ENCODE data around the gene EIF1.
A peak's percentile ranks its signal among the peaks of the same experiment; 100 is the strongest.

The EIF1 gene

DNA sequence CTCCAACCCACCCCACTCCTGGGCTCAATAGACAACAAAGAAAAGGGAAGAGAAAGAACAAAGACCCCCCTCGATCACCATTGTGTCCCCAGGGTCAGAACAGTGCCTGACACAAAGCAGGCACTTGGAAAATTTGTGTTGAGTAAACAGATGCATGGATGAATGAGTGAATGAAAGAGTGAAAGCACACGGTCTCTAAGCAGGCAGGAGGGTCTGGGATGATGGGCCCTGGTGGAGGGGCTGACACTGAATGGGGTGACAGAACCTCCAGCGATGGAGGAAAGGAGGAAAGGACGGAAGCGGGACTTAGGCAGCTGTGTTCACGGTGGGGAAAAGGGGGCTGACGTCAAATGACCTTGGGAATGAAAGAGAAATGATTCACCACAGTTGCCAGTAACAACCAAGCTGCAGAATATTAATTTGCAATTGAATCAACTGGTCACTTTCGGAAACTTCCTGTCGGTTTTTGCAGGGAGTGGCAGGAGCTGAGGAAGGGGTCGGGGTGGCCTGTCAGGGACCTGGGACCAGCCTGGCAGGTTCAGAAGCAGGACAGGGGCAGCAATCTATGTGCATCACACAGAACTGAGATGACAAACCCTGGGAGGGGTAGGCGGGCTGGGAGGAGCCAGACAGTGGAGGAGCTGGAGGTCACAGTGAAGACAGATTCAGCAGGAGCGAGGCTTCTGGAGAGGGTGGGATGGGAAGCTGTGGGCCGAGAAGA lies 16.7 kb downstream of the EIF1 start:
- no peak for DNase-seq

DNA sequence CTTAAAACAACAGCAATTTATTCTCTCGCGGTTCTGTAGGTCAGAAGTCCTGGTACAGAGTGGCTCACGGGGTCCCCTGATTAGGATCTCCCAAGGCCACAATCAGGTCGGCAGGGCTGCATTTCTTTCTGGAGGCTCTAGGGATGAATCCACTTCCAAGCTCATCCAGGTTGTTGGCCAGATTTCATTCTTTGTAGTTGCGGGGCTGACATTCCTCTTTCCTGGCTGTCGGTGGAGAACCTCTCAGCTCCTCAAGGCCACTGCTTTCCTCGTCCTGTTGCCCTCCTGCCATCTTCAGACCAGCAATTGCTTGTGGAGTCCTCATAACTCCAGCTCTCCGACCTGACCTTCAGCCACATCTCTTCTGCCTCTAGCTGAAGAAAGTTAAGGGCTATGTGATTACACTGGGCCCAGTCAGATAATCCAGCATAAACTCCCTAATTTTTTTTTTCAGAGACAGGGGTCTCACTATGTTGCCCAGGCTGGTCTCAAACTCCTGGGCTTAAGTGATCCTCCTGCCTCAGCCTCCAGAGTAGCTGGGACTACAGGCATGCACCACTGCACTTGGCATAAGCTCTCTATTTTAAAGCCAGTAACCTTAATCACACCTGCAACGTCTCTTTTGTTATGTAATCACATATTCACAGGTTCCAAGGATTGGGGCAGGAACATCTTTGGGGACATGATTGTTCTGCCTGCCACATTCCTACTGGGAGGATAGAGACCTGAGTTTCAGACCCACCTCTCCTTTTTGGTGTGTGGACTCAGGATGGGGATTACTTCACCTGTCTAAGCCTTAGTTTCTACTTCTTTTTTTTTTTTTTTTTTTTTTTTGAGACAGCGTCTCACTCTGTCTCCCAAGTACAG lies 19.4 kb downstream of the EIF1 start:
- DNase-seq = no peak

DNA sequence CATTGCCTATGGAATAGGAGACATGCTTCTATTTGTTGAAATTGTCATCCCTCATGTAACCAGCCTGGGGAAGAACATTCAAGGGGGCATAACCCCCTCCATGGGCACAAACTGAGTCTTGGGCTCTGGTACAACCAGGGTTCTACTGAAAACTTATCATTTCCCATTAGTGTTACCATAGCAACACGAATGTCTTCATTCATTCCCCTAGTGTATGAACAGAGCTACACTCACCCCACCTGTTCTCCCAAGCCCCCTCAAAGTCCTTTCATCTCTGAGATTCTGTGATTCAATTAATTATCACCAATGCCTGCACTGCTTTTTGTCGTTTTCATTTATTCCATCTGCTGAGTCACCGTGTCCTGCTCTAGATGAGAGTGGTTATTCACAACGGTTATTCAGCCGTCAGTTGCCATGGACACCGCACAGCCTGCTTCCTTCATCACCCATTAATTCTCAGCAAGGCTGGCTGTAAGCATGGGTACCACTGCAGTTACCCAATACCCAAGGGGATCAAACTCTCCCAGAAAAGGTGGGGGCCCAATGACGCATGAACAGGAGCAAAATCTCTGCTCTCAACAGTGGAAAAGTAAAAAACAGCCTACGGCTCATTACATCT lies 21.9 kb downstream of the EIF1 start:
- no peak for DNase-seq

DNA sequence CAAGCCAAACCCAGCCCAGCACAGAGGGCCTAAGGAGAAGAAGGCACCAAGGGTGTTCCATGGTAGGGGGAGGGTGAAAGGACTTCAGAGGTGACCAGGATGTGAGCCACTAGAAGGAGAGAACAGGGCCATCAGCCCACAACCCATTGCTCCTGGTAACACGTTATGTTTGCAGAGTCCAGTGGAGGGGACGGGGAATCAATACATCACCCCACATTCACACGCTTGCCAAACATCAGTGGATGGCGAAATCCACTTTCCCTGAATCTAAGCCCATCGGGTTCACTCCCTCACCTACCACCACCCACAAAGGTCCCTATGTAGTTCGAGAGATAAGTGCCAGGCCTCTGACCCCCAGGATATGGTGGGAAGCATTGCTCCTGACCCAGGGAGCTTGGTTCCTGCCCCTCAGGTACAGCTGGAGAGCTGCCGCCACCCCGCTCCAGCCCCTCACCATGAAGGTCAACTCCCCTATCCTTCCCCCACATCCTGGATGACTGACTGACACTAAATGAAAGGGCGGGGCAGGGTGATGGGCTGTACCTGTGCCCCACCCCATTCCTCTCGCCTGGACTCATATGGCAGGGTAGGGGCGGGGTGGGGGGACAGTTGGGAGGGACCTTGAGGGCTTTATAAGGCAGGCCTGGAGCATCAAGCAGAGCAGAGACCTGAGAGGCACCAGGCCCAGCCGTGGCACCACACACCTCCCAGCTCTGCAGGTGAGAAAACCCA lies 23.1 kb downstream of the EIF1 start, which contains the start of gene GAST:
Gene GAST, plus strand, starts transcription at position 663 of the 732 bp plus-strand sequence. CDS start 3,106 bp downstream, outside the sequence.
- DNase-seq = no peak

DNA sequence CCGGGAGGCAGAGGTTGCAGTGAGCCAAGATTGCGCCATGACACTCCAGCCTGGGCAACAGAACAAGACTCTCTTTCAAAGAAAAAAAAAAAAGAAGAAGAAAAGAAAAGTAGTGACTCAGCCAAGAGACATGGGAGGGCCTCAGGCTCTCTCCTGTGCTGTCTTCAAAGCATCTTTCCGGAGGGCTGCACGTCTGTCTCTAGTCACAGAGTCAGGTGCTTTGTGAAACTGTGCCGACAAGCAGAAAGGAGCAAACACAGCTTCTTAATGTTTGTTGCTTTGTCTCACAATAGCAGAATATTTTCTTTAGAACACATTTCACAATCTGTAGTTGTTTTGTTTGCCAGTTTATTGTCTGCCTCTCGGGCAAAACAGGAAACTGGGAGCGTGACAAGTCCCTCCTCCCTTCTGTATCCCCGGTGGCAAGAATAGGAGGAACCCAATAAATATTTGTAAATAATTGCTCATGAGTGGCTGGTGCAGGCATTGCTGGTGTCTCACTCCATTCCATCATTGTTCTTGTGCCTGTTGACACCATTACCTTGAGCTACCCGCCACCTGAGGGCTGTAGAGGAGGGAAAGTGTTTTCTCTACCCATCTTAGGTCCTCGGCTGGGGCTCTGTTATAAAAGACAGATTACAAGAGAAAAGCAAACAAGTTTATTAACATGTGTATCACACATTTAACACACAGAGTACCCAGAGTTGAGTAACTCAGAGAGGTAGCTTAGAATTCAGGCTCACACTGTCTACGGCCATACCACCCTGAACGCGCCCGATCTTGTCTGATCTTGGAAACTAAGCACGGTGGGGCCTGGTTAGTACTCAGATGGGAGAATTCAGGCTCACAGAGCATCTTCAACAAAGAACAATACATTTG lies 29.0 kb downstream of the EIF1 start:
- DNase-seq = no peak

DNA sequence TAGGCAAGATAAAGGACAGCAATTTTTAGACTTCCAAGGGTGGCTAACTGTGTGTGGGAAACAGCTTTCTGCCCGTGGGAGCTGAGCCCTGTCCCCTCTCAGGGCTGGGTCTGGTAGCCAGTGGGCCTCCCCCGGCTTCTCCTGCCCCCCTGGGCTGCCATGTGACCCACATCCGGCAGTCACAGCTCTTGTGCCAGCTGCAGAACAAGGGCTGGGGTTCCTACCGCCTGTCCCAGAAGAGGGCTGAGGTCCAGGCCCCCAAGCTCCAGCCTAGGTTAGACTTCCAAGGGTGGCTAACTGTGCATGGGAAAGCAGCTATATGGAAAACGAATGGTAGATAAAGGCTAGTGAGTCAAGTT lies 29.6 kb downstream of the EIF1 start:
- DNase-seq = no peak

DNA sequence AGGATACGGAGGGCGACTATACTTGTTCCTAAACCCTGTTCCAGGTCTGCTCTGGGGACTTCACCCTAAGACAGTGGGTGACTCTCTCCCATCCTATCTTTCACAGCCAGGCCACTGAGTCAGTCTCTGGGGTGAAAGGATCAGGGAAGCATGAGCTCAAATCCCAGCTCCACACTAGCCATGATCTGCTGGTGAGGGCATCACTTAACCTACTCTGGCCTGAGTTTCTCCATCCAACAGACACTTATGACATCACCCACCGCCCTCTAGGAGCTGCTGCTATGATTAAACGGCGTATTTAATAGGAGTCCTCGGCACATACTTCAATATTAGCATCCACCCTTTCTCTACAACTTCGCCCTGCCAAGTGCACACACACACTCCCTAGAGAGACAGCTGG lies 33.5 kb downstream of the EIF1 start:
- no peak for DNase-seq

DNA sequence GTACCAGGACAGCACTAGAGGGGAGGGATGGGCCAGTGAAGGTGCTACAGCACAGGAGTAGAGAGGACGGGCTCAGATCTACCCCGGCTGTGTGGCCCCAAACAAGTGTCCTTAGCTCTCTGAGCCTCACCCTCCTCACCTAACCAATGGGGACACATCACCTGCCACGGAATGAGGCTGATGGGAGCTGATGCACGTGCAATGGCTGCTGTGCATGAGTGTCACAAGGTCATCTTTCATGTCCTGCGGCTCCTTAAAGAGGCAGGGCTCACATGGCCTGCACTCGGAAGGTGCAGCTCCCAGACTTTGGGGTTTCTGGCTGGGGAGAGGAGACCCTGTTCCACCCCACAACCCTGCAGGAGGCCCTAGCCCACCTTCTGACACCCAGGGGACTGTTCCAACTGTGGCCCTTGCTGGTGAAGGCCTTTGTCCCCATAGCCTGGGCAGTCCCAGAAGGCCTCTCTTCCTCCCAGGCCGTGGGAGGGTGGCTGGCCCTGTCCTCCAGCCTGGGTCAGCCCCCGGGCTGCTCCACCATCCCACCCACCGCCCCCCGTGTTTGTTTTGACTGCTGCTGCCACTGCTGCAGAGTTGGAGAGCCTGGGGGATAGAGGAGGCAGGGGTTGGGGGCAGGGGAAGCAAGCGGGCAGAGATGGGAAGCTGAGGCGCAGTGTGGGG lies 35.3 kb downstream of the EIF1 start:
- DNase-seq = no peak

DNA sequence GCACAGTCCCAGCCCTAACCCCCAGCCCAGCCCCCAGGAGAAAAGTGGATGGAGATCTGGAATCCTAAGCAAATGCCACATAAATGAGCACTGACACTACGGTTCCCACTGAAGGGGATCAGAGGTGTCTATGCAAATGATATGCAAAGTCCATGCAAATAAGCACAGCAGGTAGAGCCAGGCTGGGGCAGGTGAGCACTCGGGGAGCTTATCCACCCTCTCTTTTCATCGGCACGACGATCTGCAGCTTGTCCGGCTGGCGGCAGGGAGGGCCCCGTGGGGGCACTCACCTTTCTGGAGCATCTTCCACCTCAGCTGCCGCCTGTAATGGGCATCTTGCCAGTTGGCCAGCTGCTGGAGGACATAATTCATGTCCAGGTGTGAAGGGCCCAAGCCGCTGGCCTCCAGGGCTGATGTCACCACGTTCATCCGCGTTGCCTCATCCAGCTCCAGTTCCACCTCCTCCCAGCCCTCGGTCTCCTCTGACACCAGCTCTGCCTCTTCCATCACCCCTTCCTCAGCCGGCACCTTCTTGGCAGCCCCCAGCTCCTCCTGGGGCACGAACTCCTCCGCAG lies 35.9 kb downstream of the EIF1 start:
- no peak for DNase-seq

DNA sequence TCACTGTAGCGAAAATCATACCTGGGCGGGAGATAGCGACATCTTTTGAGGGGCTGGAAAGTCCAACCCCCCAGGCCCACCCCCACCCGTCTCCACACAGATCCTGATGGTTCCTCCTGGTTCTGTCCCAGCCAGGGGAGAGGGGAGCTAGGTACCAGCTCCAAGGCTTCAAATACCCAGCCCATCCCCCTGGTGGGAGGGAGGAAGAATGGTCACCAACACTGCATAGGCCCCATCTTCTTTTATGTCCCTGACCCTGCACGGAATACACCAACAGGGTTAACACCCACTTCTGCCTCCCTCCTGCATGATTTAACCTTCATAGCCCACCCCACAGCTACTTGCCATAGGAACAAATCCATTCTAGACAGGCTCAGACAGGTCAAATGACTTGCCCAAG lies 36.4 kb downstream of the EIF1 start:
- DNase-seq = no peak

DNA sequence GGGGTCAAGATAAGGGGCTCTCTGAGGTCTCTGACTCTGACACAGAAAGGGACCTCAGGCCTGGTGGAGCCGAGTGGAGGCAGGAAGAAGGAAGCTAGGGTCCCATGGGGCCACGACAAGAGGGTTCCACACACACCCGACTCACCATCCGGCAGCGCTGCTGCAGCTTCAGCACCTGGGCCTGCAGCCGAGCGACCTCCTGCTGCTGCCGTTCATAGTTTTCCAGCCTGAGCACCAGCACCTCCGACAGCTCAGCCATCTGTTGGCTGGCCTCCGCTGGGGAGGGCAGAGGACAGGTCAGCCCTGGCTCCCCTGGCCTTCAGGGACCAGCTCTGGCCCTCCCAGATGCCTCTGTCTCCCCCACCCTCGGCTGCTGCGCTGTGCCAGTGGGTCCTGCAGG lies 39.4 kb downstream of the EIF1 start:
- no peak for DNase-seq

DNA sequence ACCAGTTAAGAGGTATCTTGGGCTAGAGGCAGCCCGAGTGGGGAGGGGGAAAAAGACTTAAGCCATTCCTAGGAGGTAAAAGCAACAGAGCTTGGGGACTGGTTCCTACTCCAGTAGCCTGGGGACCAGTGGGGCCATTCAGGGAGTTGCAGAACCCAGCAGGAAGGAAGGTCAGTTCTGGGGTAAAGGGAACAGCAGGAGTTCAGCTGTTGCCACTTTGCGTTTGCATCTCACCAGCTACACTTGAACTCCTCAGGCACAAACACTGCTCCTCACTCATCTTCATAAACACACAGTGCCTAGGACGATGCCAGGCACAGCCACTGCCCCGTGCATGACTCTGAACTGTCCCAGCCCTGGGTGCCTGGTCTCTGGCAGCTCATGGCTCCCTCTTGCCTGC lies 41.8 kb downstream of the EIF1 start:
- no peak for DNase-seq

DNA sequence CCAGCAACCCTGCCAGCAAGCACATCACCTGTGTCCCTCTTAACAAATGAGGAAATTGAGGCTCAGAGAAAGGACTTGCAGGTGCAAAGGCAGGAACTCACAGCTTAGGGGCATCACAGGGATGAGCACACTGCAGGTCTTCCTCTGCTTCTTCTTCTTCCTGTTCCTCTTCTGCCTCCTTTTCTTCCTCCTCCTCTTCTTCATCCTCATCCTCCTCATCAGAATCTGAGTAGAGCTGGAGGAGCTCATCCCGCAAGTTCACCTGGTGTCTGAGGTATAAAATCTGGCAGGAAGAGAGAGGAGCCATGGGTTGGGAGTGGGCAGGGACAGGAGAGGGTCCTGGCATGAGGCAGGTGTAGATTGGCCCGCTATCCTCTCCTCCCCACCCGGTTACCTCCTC lies 43.2 kb downstream of the EIF1 start:
- no peak for DNase-seq

DNA sequence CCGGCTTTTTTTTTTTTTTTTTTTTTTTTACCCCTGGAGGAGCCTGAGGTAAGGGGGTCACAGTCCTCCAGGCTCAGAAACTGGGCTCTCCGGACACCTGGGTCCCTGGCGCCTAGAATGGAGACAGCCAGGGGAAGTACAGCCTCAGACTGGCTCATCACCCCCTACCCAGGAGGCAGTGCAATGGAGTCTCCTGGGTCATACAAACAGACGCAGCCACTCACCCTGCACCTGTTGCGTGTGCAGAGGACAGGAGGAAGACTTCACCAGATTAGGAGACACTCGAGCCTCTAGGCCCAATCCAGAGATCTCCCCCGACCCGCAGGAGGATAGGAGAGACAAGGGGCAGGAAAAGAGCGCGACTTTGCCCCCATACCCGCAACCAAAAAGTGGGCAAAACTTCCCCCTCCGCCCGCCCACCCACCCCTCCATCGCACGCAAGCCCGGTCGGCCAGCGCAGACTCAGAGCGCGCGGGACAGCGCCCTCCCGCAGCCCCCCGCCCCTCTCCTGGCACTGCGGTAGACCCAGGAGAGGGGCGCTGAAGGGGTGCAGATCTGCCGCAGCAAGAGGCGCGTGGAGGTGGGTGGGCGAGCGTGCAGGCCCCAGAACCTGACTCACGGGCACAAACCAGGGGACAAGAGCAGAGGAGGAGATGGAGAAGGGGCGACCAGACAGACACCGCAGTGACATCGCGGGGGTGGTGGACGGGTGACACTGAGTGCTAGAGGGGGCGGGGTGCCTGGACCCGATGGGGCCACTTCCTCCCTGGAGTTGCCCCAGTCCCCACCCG lies 44.9 kb downstream of the EIF1 start:
- no peak for DNase-seq

DNA sequence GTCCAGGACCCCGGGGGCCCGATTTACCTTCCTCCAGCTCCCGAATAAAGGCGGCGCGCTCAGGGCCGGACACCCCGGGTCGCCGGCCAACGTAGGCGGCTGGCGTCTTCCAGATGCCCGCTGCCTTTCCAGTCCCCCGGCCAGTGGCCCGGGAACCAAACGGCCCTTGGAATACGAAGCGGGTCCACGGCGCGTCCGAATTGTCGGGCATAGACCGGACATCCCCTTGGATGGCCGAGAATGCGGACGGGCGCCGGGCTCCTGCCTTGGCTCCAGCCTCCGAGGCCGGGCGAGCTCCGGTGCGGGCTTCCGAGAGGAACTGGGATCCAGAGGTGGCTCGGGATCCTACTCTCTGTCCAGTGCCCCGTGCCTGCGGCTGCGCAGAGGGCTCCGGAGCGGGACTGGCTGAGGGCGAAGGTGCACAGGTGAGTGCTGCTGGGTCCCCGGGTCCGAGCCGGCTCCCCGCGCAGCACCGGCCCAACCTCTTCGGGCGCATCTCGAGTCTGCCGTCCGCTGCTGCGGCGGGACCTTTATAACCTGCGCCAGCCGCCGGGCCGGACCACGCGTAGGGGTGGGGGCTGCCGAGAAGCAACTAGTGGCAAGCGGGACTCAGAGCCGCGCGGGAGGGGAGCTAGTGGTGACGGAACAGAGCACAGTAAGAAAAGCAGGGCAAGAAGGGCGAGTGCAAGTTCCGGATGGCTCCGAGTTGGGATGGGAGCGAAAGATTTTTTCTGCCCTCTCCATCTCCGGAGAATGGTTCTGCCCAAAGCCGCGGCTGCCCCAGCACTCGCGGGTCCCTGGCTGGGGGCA lies 45.7 kb downstream of the EIF1 start, which contains the start of gene HAP1:
Gene HAP1, minus strand, starts transcription at position 505 of the 810 bp plus-strand sequence. Its CDS starts 9 bp downstream, at position 496.
- DNase-seq = peak; percentile 63

DNA sequence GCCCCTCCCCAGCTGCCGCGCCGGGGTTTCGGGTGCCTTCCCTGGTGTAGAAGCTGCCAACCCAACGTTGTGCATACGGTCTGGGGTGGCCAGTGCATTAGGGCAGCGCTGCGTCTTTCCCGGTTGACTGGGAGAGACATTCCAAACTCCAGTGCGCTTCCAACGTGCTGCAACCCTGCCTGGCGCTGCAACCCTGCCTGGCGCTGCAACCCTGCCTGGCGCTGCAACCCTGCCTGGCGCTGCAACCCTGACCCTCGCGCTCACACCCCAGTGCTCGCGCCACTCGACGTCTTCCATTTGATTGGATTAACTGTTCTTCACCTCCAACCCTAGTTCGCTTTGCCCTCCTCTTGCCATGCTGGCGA lies 46.2 kb downstream of the EIF1 start:
- DNase-seq = no peak

DNA sequence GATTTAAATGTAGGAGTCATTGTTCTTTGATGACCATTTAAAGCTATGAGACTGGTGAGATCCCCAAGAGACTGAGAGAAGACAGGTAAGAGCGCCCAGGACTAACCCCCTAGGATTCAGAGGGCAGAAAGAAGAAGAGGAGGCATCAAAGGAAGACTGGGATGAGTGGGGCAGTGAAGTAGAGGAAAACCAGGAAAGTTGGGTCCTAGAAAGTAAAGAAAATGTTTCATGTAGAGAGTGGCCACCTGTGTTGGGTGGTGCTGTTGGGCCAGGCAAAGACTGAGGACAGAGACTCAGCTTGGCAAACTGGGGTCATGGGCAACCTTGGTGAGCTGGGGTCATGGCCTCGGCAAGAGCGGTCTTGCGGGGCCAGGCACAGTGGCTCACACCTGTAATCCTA lies 47.1 kb downstream of the EIF1 start:
- no peak for DNase-seq

DNA sequence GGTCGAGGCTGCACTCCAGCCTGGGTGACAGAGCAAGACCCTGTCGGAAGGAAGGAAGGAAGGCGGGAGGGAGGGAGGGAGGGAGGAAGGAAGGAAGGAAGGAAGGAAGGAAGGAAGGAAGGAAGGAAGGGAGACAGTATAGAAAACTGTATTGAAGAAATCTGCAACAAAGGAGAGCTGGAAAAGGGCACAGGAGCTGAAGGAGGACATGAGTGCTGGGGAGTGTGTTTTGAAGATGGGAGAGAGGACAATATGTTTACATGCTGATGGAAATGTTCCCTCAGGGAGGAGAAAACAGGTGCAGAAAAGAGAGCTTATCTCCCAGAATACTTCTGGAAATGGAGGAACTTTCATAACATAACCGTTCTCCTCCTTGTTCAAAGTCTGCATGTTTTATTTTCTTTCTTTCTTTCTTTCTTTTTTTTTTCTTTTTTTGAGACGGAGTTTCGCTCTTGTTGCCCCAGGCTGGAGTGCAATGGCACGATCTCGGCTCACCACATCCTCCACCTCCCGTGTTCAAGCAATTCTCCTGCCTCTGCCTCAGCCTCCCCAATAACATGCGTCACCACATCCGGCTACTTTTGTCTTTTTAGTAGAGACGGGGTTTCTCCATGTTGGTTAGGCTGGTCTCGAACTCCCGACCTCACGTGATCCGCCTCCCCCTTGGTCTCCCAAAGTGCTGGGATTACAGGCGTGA lies 48.4 kb downstream of the EIF1 start:
- no peak for DNase-seq

DNA sequence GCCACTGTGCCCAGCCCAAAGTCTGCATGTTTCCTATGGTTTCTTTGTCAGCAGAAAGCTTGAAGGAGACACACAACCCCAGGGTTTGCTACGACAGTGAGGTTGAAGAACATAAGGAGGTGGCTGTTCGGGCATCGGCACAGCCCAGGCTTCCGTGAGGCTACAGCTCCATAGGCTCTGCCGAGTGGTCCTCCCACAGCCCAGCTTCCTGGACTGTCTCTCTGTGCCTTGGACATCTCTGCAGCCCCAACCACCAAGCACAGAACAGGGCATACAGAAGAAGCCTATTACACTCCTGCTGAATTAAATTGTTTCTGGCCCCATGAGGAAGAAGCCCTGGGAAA lies 49.0 kb downstream of the EIF1 start:
- DNase-seq = no peak

All from 8988T (cell line).